ENCODE data around the gene BTF3.

- TF ChIP-seq SMAD9 (CRISPR knock-in tag; IDR thresholded peaks at IDR 0.05) (no peak), POLR2AphosphoS5 (IDR thresholded peaks at IDR 0.05; ENCODE audit: low read depth, low read length) (no peak), SMAD3 (CRISPR knock-in tag; IDR thresholded peaks at IDR 0.05) (no peak), BRF2 (CRISPR knock-in tag; IDR thresholded peaks at IDR 0.05) (no peak), TRAFD1 (CRISPR knock-in tag; IDR thresholded peaks at IDR 0.05; ENCODE audit: borderline replicate concordance) (no peak), YY1 (IDR thresholded peaks at IDR 0.05; ENCODE audit: insufficient read depth, insufficient replicate concordance, low read depth, low read length) (no peak), ZZZ3 (CRISPR knock-in tag; IDR thresholded peaks at IDR 0.05; ENCODE audit: borderline replicate concordance) (no peak), CTCF (CRISPR knock-in tag; IDR thresholded peaks at IDR 0.05) (no peak), POLR2A (IDR thresholded peaks at IDR 0.05; ENCODE audit: insufficient read depth in 1 of 2, low read depth in 2 of 2, low read length in 2 of 2) (no peak), ATF7 (IDR thresholded peaks at IDR 0.05) (no peak), ATF7 (CRISPR knock-in tag; IDR thresholded peaks at IDR 0.05) (no peak), ZNF331 (CRISPR knock-in tag; IDR thresholded peaks at IDR 0.05) (no peak)
- TF ChIP-seq, protein P1, sequence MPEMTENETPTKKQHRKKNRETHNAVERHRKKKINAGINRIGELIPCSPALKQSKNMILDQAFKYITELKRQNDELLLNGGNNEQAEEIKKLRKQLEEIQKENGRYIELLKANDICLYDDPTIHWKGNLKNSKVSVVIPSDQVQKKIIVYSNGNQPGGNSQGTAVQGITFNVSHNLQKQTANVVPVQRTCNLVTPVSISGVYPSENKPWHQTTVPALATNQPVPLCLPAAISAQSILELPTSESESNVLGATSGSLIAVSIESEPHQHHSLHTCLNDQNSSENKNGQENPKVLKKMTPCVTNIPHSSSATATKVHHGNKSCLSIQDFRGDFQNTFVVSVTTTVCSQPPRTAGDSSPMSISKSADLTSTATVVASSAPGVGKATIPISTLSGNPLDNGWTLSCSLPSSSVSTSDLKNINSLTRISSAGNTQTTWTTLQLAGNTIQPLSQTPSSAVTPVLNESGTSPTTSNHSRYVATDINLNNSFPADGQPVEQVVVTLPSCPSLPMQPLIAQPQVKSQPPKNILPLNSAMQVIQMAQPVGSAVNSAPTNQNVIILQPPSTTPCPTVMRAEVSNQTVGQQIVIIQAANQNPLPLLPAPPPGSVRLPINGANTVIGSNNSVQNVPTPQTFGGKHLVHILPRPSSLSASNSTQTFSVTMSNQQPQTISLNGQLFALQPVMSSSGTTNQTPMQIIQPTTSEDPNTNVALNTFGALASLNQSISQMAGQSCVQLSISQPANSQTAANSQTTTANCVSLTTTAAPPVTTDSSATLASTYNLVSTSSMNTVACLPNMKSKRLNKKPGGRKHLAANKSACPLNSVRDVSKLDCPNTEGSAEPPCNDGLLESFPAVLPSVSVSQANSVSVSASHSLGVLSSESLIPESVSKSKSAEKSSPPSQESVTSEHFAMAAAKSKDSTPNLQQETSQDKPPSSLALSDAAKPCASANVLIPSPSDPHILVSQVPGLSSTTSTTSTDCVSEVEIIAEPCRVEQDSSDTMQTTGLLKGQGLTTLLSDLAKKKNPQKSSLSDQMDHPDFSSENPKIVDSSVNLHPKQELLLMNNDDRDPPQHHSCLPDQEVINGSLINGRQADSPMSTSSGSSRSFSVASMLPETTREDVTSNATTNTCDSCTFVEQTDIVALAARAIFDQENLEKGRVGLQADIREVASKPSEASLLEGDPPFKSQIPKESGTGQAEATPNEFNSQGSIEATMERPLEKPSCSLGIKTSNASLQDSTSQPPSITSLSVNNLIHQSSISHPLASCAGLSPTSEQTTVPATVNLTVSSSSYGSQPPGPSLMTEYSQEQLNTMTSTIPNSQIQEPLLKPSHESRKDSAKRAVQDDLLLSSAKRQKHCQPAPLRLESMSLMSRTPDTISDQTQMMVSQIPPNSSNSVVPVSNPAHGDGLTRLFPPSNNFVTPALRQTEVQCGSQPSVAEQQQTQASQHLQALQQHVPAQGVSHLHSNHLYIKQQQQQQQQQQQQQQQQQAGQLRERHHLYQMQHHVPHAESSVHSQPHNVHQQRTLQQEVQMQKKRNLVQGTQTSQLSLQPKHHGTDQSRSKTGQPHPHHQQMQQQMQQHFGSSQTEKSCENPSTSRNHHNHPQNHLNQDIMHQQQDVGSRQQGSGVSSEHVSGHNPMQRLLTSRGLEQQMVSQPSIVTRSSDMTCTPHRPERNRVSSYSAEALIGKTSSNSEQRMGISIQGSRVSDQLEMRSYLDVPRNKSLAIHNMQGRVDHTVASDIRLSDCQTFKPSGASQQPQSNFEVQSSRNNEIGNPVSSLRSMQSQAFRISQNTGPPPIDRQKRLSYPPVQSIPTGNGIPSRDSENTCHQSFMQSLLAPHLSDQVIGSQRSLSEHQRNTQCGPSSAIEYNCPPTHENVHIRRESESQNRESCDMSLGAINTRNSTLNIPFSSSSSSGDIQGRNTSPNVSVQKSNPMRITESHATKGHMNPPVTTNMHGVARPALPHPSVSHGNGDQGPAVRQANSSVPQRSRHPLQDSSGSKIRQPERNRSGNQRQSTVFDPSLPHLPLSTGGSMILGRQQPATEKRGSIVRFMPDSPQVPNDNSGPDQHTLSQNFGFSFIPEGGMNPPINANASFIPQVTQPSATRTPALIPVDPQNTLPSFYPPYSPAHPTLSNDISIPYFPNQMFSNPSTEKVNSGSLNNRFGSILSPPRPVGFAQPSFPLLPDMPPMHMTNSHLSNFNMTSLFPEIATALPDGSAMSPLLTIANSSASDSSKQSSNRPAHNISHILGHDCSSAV (CRISPR knock-in tag; IDR thresholded peaks at IDR 0.05; ENCODE audit: borderline replicate concordance): no peak
Measured at GRCh38 chr5:73460133-73460532, 38.1 kb upstream of the BTF3 start.
